Measurements from ENCODE around the gene HIC1. TPM values are rescaled to one million over a fixed set of nuclear protein-coding genes. Genes with fewer than 3 reads are reported as not detected.
A peak's percentile ranks its signal among the peaks of the same experiment; 100 is the strongest.

The HIC1 gene
- total RNA-seq, 1 donor from 2014 or later: 35.1 TPM

DNA sequence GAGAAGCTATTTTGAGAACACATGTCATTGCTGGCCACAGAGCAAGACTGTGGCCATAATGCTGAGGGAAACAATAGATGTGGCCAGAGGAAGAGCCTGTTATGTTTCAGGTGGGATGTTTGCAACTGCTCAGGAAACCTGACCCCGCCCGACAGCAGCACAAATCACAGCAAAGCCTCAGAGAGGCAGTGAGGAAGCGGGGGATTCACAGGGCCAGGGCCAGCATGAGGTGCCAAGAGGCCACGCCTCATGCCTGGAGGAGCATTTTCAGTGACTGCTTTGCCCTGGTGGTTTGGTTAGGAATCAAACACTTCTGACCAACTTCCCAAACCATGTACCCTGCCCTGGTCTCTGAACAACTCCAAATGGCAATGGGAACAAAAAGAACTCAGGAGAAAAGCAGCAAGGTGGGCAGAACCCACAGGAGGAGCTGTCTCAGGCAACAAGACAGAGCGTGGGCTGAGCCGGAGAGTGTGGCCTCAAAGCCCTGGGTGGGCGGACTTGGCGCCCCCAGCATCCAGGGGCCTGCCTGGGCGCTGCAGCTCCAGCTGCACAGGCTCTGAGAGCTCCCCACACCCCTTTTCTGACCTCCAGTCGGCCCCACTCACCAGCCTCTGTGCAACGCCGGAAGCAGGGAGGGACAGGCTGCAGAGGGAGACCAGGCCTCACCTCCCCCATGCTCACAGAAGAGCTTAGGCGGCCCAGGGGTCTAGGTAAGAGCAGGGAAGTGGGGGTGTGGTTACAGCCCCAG, 20.6 kb downstream of the HIC1 start:
- no peak for DNase-seq (ENCODE audit: low read depth, low spot score)

DNA sequence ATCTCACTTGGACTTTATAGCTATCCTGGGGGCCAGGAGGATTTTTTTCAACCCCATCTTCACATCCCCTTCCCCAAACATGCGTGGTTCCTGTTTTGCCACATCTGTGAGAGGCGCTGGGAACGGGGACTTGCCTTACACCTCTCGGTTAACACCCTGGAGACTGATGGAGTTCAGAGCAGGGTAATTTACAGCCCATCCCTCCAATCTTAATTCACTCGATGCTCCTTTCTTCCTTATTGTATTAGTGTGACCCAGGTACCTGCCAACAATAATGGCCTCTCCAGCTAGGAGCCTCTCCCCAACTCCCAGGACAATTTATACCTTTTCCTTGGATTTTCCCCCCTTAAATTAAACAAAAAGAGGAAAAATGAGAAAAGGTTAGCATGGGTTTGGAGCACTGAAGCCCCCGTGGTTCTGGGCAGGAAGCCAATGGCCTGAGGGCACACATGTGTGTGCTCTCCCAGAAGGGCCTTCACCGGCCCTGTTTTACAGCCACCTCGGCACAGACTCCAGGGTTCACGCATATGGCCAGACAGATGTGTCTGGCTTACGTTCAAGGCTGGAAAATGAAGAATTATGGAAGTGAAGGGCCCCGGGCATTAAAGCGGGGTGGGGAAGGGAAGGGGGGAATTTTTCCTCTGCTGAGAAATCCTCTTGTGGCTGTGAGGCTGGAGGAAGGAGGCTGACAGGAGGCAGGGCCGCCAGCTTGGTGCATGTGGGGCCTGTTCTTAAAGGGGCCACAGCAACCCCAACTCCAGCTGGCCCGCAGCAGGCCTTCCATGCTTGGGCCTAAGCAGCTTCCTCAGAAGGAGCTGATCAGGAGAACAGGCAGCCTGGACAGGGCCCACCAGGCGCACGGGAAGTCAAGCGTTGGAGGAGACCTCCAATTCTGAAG, 21.4 kb downstream of the HIC1 start:
- DNase-seq (ENCODE audit: low read depth, low spot score): no peak

DNA sequence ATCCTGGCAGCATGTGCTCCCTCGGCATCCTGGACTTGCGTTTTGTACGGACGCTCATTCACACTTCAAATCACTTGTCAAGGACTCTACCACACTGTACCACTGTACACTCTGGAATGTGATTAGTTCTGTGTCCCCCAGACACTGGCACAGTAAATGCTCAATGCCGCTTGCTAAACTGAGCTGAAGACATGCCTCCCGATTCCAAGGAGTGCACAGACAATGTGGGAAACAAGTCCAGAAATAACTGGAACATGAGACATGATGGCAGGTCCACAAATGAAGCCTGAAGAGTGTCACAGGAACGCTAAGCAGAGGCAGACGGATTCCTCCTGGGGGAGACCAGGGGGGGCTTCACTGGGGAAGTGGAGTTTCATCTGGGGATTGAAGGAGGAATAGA, 22.1 kb downstream of the HIC1 start:
- DNase-seq (ENCODE audit: low read depth, low spot score): no peak

- no peak for DNase-seq (ENCODE audit: low read depth, low spot score)
Measured at GRCh38 chr17:2081564-2081963, 26.7 kb downstream of the HIC1 start.

DNA sequence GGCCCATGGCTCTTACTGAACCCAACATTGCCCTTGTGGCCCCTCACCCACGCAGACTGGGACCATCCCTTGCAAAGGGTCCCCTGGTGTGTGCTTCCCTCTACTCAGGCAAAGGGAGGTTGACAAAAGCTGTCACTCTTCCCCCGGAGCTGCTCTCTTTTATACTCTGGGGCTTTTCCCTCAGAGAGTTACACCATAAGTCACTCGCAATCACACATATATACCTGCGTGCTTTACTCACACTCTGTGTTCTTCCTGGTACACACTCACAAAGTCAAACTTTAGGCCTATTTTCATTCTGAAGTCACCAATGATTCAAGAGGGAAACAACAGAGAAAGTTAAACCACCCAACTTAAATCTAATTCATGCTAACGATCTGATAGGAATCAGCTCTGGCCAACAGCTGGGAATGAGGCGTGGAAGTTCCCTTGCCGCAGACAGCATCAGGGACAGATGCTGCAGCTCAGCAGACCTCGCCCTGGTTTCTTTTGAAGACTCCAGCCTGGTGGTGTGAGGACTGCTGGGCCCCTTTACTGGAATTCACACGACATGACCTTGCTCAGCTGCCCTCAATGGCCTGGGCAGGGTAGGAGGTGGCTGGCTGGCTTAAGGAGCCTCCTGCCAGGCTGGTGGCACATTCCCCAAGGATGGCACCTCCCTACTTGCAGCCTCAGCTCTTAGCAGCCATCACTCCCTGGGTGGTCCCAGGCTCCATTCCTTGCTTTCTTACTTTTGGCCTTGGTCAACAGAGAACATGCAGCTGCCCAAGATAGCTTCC, 27.3 kb downstream of the HIC1 start:
- DNase-seq (ENCODE audit: low read depth, low spot score): no peak

DNA sequence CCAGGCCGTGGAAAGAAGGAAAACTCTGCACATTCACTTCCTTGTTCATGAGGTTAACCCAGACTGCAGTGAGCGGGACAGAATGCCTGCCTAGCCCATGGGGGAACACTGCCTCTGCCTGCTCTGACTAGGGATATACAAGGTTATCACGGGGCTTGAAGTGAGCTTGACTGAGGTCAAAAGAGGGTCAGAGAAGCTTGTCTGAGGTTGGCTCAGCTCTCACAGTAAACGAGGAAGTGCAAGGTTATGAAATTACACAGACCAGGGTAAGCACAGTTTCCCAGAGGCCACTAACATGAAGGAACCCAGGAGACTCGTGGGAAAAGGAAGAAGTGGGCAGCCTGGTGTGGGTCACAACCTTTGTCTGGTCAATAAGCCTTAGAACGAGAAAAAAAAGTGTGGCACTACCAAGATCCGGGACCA, 28.7 kb downstream of the HIC1 start:
- no peak for DNase-seq (ENCODE audit: low read depth, low spot score)

- DNase-seq (ENCODE audit: low read depth, low spot score): no peak
Measured at GRCh38 chr17:2084036-2084765, 29.3 kb downstream of the HIC1 start.

DNA sequence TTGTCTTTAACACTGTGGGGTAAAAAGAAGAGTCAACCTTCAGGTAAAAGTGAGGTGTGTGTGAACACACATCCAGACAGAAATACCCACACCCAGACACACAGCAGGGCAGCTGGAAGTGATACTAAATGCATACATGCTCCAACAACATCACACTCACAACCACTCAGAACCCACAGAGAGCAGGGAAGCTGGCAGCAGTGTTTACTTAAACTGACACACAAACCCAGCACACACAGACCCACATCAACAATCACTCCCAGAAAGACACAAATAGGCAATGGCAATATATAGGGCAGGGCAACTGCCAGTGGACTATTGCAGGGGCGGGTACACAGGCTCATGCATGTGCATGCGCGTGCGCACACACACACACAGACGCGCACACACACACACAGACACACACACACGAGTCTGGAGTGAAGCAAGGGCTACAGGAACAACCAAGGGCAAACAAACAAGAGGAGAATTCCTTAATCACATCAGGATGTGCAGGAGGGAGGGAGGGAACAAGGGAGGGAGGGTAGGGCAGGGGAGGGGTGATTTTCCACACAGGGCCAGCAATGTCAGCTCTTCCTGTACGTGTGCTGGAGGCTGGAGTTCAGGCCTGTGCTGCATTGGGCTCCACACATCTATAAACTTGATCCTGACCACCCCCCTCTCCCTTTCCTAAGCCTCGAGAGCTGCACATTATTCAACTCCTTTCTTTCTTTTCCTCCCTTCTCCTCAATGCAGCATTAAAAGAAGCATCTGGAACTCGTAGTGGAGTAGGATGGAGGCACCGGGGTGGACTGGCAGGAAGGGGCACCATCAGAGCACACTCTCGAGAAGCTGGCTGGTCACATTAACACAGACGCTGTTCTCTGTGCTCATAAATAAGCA, 30.1 kb downstream of the HIC1 start:
- DNase-seq (ENCODE audit: low read depth, low spot score): peak; percentile 88

DNA sequence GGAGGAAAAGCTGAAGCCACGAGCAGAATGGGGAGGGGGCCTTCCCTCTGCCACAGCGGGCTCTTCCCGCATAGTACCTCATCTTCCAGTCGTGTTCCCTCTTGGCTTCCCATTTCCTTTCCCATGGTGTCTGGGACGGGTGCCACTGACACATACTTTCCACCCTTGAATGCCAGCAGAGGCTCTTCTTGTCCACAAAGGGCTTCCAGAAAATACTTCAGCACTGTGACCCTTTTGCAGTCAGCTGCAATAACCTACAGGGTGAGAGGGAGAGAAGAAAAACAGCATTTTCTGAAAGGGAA, 30.7 kb downstream of the HIC1 start:
- DNase-seq (ENCODE audit: low read depth, low spot score): peak; percentile 60

DNA sequence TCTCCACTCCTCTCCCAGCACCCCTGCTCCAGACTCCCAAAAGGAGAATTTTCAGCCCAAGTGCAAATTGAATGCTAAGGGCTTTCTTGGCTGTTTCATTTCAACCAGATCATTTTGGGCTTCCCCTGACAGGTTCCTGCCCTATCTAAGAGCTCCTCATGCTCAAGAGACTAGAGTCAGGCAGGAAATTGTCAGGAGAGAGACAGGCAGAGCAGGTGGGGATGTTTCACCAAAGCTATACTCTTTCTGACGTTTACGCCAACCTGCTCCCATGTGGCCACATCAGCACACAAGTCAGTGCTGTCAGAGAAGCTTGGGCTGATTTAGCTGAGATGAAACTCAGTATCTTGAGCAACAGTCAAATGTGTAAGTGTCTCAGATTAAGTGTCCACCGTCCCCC, 31.4 kb downstream of the HIC1 start:
- DNase-seq (ENCODE audit: low read depth, low spot score): no peak

DNA sequence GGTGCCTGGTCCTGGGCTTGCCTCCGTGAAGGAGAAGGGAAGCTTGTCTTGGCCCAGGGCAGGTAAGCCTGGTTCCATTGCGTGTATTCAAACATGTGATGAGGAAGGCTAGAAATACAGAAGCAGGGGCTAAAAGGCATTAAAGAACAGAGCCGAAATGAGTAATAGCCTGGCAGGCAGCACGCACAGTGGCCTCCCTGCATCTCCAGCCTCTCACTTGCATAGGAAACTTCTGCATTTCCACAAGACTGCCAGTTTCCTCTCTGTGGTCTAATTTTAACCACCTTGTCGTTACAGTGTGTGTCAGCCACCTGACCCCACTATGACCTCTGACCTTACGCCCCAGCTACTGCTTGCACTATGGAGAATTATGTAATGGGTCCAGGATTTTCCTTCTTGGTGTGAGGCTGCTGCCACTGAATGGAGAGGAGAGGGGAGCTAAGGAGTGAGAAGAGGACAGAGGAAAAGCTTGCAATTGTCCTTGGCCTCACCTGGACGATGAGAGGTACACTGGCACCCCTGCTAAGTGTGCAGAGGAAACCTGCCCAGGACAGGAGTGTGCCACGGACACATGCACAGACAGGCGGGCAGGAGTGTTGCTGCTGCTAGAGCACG, 32.8 kb downstream of the HIC1 start:
- peak; percentile 55 for DNase-seq (ENCODE audit: low read depth, low spot score)

DNA sequence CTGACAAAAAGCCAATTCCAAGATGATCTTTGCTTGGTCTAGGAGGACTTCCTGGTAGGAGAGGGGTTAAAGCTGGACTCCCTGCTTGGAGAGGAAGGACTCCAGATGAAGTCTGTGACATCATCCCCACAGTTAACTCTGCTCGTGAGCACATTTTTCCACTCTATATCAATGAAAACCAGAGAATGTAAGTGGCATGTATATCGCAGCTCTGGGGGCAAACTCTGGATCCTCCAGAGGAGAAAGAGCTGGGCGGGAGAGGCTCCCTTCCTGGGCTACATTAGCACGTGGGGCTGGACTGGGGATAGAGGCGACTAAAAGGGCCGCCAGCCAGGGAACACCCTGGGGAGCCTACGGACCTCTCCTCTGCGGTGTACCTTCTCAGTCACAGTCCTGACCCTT, 34.1 kb downstream of the HIC1 start:
- DNase-seq (ENCODE audit: low read depth, low spot score): no peak

- DNase-seq (ENCODE audit: low read depth, low spot score): no peak
Measured at GRCh38 chr17:2090210-2090641, 35.3 kb downstream of the HIC1 start.

DNA sequence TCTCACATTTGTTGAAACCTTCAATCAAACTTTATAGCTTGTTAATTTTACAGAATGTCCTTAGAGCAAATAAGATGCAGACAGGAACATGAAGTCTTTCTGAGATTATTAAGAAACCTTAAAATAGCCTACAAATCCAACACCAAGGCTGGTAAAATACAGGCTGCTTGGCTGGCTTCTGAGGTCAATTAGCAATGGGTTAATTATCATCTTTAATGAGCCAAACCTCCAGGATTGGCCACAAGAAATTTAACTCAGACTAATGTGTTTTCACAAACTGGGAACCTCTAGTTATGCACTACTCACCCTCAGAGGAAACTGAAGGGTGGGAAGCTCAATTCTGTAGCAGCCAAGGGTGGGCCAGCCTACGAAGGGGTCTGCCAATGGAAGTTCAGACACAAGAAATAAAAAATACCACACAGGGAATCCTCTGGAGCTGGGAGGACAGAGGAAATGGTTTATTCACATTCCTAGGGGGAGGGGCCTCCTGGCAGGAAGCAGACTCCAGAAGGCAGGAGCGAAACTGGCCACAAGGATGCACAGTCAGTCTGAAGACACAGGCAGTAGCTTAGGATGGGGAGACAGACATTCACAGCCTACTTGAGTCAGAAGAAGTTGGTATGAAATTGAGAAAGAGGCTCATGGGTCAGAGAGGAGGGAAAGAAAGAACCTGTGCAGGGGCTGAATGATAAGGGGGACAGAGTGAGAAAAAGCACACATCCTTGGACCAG, 36.1 kb downstream of the HIC1 start:
- DNase-seq (ENCODE audit: low read depth, low spot score): peak; percentile 75

- no peak for DNase-seq (ENCODE audit: low read depth, low spot score)
Measured at GRCh38 chr17:2092253-2092652, 37.4 kb downstream of the HIC1 start.

- DNase-seq (ENCODE audit: low read depth, low spot score): no peak
Measured at GRCh38 chr17:2093349-2093748, 38.4 kb downstream of the HIC1 start.

GRCh38 chr17:2094891-2095535, 40.1 kb downstream of the HIC1 start:
- no peak for DNase-seq (ENCODE audit: low read depth, low spot score)

- no peak for DNase-seq (ENCODE audit: low read depth, low spot score)
Measured at GRCh38 chr17:2095536-2095910, 40.6 kb downstream of the HIC1 start.

All from pulmonary artery endothelial cell (primary cell).